Esophagus muscularis mucosa (tissue), 4 donors: ENCODE data around the gene FAM89A. TPM values are rescaled to one million over a fixed set of nuclear protein-coding genes. Genes with fewer than 3 reads are reported as not detected.

Experiments
- DNase-seq: peaks from one replicate; pipeline ENCODE4 v3.0.0-alpha.2; 2017; ENCODE audit errors: extremely low spot score
- H3K27ac ChIP-seq, 4 donors: fragments of 200-600 bp; sonication (generic); replicated peaks in 1 of 4; 1 replicate in 3 of 4; 2 replicates in 1 of 4; pipeline ENCODE4 v1.5.1; 2016 to 2019; ENCODE audit warnings: mild to moderate bottlenecking in 1 of 4
- H3K27me3 ChIP-seq, 4 donors: fragments of 200-600 bp; sonication (generic); one replicate each; pipeline versions ENCODE4 v1.5.1 to v1.6.0; 2016 to 2019
- H3K36me3 ChIP-seq, 4 donors: fragments of 200-600 bp; sonication (generic); one replicate each; pipeline ENCODE4 v1.5.1; 2016 to 2019
- H3K4me1 ChIP-seq, 4 donors: fragments of 200-600 bp; sonication (generic); one replicate each; pipeline ENCODE4 v1.5.1; 2016 to 2019
- H3K4me3 ChIP-seq, 4 donors: fragments of 200-600 bp; sonication (generic); 1 replicate in 2 of 4; 2 replicates in 2 of 4; pipeline ENCODE4 v1.5.1; 2016 to 2019; ENCODE audit warnings: mild to moderate bottlenecking in 4 of 4, moderate library complexity in 1 of 4
- H3K9me3 ChIP-seq, 4 donors: fragments of 200-600 bp; sonication (generic); 1 replicate in 3 of 4; 2 replicates in 1 of 4; pipeline ENCODE4 v1.5.1; 2016 to 2019
- CTCF ChIP-seq, 3 experiments: fragments of 200-600 bp in 2 of 3; fragments of 450-650 bp in 1 of 3; sonication (generic) in 2 of 3; IDR thresholded peaks; one replicate each; pipeline ENCODE4 v1.5.1; 2017 to 2019; ENCODE audit warnings: antibody characterized with exemption in 3 of 3, mild to moderate bottlenecking in 2 of 3, moderate library complexity in 1 of 3
- EP300 ChIP-seq: sonication (generic); formaldehyde crosslinking; IDR thresholded peaks from one replicate; pipeline ENCODE4 v1.6.1; 2017; ENCODE audit warnings: antibody characterized with exemption
- POLR2A ChIP-seq: fragments of 450-650 bp; IDR thresholded peaks from one replicate; pipeline ENCODE4 v1.6.1; 2017; ENCODE audit warnings: antibody characterized with exemption, moderate library complexity, mild to moderate bottlenecking, low read depth
- POLR2AphosphoS5 ChIP-seq, 2 donors: sonication (generic); formaldehyde crosslinking; IDR thresholded peaks; one replicate each; pipeline ENCODE4 v1.6.1; 2017; ENCODE audit warnings: antibody characterized with exemption in 2 of 2
- WGBS: methylation state at CpG from one replicate; pipeline ENCODE4 v1.1.5; 2018; 5-methylcytosine and 5-hydroxymethylcytosine counted together
- intact Hi-C: fragments of 100-400 bp; cut with DNase I; formaldehyde crosslinking; loops from one replicate; pipeline ENCODE4 v1.15.1; 2023
- total RNA-seq, 4 donors: library from RNA; depleted of rRNA; stranded (reverse); fragments of >200 nt; gene quantifications; one replicate each; pipeline versions ENCODE4 v1.1.0 to v1.2.1, GENCODE V29; 2016

Gene FAM89A
- total RNA-seq, 4 donors from 2014 or later: 1.7 to 13.6 (median 5.6) TPM

- Histone ChIP-seq H3K27me3 (peaks cover 0 to 66% (median 26%) of the 10 kb centered on the region in 4 donors), H3K4me1 (peaks cover 16 to 30% (median 25%) of the 10 kb centered on the region in 4 donors), H3K9me3 (no peaks in the 10 kb centered on the region), H3K27ac (no peak overlapping the region), H3K36me3 (no peaks in the 10 kb centered on the region), H3K4me3 (no peak overlapping the region)
- TF ChIP-seq POLR2AphosphoS5 (IDR thresholded peaks at IDR 0.05) (no peak), POLR2A (no peak), CTCF (IDR thresholded peaks at IDR 0.05) (no peak)
- intact Hi-C loops: no loop called here
- no peak for DNase-seq
- WGBS: 80% methylated on average over 13 of the region's 13 CpGs
These were observed 2.2 kb downstream of the FAM89A start for GRCh38 chr1:231037585-231038517.

GRCh38 chr1:231036416-231036815 lies 3.6 kb downstream of the FAM89A start:
- Histone ChIP-seq H3K4me1 (peaks cover 16 to 30% (median 25%) of the 10 kb centered on the region in 4 donors), H3K36me3 (no peaks in the 10 kb centered on the region), H3K4me3 (no peak overlapping the region), H3K27ac (no peak overlapping the region), H3K9me3 (no peaks in the 10 kb centered on the region), H3K27me3 (peaks cover 0 to 59% (median 26%) of the 10 kb centered on the region in 4 donors)
- 70% methylated on average over 5 of the region's 5 CpGs for WGBS
- intact Hi-C loops: no loop called here
- DNase-seq: no peak
- TF ChIP-seq POLR2AphosphoS5 (IDR thresholded peaks at IDR 0.05) (no peak), CTCF (IDR thresholded peaks at IDR 0.05) (no peak), EP300 (no peak), POLR2A (no peak)

GRCh38 chr1:231035799-231036198 lies 4.3 kb downstream of the FAM89A start:
- Histone ChIP-seq H3K9me3 (no peaks in the 10 kb centered on the region), H3K36me3 (no peaks in the 10 kb centered on the region), H3K4me3 (no peak overlapping the region), H3K4me1 (peaks cover 14 to 24% (median 21%) of the 10 kb centered on the region in 4 donors), H3K27ac (no peak overlapping the region), H3K27me3 (peaks cover 0 to 55% (median 24%) of the 10 kb centered on the region in 4 donors)
- TF ChIP-seq POLR2A: no peak
- TF ChIP-seq CTCF (IDR thresholded peaks at IDR 0.05): no peak
- TF ChIP-seq POLR2AphosphoS5 (IDR thresholded peaks at IDR 0.05): no peak
- no peak for TF ChIP-seq EP300
- DNase-seq: no peak
- 100% methylated on average over 1 of the region's 1 CpG for WGBS
- intact Hi-C loops: no loop called here

GRCh38 chr1:231032963-231033362 lies 7.1 kb downstream of the FAM89A start:
- H3K27me3 ChIP-seq: peaks cover 0 to 29% (median 4%) of the 10 kb centered on the region in 4 donors
- intact Hi-C loops: no loop called here
- H3K4me3 ChIP-seq: no peak overlapping the region
- no peak for TF ChIP-seq POLR2AphosphoS5 (IDR thresholded peaks at IDR 0.05)
- no peak for TF ChIP-seq CTCF (IDR thresholded peaks at IDR 0.05)
- no peak for TF ChIP-seq POLR2A
- no peak for TF ChIP-seq EP300
- H3K36me3 ChIP-seq: no peaks in the 10 kb centered on the region
- no peaks in the 10 kb centered on the region for H3K9me3 ChIP-seq
- DNase-seq: no peak
- H3K4me1 ChIP-seq: no peaks in the 10 kb centered on the region
- no peak overlapping the region for H3K27ac ChIP-seq
- 51% methylated on average over 7 of the region's 7 CpGs for WGBS
